ENCODE measurements around the gene ECHDC3.

DNA sequence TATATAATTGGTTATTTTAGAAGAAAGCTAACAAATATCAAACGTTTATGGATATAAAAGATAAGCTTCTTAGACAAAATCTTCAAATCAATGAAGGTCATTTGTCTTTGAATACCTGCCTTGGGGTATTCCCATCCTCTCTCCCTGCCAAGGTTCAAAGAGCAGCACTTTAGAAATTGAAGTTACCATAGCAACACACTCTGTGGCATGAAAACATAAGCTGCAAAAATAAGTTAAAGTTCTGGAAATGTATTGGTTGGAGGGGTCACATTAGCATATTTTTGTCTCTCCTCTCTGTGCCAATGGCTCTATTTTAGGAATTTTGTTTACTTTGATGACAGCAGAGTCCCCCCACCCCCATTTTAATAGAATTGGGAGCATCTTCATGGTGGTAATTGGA is 12.0 kb downstream of the ECHDC3 start:
- TF ChIP-seq EZH2 (IDR thresholded peaks at IDR 0.05; ENCODE audit: insufficient read depth, poor library complexity, severe bottlenecking) (no peak), EZH2phosphoT487 (IDR thresholded peaks at IDR 0.05; ENCODE audit: insufficient read depth, low read depth) (no peak)
